NK-92 (cell line): ENCODE results near the gene GRHL3.

Source experiments
- DNase-seq: peaks from one replicate; lab custom pipeline; 2025; ENCODE audit not compliant: unreplicated experiment; lab: John Stamatoyannopoulos, UW

GRHL3 gene

DNA sequence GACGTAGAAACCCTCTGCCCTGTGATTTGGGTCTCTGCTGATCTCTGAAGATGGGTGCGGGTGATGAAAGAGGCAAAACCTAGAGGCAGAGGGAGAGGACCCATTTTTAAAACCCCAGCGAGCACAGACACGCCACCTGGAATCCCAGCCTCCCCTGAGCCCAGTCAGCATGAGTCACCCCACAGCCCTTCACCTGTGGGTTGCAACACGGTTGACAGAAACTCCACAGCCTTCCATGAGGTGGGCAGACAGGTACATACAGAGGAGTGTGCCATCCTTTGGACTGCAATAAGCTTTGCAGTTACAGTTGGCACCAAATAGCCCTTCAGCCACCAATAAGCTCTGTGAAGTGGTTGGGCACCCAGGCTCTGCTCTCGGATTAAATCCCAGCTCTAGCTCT lies 2.1 kb upstream of the GRHL3 start:
- no peak for DNase-seq

DNA sequence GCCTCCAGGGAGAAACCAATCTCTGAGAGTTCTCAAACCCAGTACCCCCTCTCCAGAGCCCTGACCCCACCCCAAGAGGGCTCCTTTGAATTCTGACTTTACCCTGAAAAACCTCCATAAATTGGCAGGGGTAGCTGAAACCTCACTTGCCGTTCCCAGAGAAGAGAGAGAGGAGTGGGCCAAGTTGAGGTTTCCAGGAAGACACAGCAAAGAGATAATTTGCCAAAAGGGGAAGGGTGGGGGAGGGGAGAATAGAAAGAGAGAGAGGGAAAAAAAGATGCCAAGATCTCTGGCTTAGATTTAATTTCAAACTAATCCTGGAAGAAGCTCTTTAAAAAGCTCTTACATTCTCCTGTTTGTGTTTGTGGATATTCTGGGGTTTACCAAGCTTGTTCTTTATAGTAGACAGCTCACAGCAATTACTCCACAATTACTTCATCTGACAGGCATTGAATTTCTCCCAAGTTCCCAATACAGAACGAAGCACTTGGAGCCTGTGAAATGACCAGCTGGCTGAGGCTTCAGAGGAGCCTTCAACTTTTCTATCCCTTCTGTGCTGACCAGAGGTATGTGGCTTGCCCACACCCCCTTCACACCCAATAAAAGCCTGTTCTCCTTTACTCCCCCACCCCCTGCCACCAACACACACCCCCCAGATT lies 1.1 kb upstream of the GRHL3 start:
- DNase-seq, result no peak

- DNase-seq, result no peak
These were observed 394 bp upstream of the GRHL3 start for GRCh38 chr1:24318615-24319311.

DNA sequence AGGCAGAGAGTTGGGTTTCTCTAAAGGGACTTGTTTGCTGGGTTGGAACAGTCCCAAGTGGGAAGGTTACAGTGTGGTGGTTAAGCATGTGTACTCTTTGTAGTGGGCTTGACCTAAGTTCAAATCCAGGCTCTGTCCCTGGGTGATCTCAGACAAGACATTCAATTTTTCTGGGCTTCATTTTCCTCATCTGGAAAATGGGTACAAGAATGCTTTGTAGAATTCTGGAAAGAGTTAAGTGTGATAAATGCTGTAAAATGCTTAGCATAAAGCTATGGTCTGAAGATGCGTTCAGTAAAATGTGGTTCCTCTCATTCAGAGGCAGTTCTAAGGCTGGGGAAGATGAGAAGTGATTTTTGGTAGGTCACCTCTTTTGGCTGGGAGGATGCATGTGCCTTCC lies 805 bp downstream of the GRHL3 start:
- DNase-seq, result no peak

DNA sequence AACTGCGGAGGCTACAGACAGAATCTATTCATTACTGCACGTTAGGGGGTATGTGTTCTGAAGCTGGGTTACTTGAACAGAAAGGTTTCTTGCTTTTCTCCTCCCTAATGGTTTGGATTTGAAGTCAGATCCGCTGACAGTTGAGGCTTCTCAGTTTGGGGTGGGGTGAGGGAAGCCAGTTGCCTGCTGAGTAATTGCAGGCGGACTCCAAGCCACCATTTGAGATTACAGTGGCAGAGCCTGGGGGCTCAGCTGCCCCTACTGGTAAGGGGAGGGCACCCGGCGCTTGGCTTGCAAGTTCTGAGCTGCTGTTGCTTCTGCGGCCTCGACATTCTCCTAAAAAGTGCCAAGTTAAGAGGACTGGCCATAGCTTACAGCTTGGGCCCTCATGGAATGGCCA lies 2.0 kb downstream of the GRHL3 start:
- no peak for DNase-seq

- DNase-seq, result no peak
These were observed 2.7 kb downstream of the GRHL3 start for GRCh38 chr1:24321697-24322469.

GRCh38 chr1:24322470-24323177 lies 3.5 kb downstream of the GRHL3 start:
- DNase-seq, result no peak

DNA sequence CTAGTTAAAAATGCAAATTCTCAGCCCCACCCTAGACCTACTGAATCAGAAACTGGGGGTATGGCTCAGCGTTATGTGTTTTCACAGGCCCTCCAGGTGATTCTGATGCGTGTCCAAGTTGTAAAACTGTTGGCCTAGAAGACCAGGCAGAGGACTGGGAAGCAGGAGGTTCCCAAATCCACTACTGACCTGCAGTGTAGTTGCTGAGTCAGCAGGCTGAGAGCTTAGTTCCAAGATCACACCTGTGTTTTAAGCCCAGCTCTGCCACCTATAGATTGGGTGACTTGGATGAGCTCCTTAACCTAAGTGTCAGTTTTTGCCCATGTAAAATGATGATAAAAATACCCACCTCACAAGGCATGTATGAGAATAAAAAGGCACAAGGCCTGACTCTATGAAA lies 4.1 kb downstream of the GRHL3 start:
- DNase-seq, result no peak

- no peak for DNase-seq
These were observed 5.7 kb downstream of the GRHL3 start for GRCh38 chr1:24324903-24325302.

GRCh38 chr1:24325587-24326449 lies 6.7 kb downstream of the GRHL3 start:
- no peak for DNase-seq

DNA sequence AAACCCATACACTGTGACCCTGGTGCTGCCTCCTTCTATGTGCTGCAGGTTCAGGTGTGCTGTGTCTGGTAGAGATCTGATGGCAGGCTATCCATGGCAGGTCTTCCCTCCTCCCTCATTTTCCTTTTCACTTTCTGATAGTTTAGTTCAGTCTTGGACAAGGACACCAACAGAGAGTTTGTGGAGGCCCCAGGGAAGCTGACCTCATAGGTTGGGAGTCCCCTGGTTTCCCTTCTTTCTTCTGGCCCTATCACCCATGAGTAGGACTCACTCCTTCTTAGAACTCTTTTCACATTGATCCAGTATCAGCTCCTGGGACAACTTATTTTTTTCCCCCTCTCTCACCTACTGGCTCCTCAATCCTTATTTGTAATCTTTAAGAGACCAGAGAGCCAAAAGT lies 8.3 kb downstream of the GRHL3 start:
- no peak for DNase-seq

DNA sequence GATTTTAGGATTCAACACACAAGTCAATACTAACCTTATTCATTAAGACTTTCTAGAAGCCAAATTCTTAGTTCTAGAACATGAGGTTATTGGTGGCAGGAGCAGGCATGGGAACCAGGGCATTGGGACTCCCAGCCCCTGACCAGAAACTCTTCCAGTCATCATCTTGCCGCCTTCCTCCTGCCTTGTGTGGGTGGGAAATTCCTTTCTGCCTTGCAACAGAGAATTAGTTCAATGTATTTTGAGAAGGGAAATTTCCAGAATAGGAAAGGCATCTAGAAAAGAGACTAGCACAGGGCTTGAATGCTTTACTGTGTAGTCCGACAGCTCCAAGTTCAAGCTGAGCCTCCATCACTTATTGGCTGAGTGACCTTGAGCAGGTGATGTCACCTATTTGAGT lies 8.7 kb downstream of the GRHL3 start:
- no peak for DNase-seq

DNA sequence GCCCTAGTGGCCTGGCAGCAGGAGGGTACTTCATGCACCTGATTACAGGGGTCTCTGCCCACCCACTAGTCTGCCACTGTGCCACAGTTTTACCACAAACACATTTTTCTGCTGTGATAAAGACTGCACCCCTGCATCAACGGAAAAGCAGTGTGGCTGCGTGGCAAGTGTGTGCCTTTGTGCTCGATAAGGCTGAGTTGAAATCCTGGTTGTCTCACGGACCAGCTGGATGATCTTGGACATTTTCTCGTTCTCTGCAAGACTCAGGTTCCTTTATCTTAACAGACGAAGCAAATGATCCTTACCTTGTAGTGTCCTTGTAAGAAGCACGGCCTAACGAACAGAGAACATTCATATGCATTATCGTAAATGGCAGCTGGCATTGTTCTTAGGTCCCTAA lies 10.2 kb downstream of the GRHL3 start:
- no peak for DNase-seq

DNA sequence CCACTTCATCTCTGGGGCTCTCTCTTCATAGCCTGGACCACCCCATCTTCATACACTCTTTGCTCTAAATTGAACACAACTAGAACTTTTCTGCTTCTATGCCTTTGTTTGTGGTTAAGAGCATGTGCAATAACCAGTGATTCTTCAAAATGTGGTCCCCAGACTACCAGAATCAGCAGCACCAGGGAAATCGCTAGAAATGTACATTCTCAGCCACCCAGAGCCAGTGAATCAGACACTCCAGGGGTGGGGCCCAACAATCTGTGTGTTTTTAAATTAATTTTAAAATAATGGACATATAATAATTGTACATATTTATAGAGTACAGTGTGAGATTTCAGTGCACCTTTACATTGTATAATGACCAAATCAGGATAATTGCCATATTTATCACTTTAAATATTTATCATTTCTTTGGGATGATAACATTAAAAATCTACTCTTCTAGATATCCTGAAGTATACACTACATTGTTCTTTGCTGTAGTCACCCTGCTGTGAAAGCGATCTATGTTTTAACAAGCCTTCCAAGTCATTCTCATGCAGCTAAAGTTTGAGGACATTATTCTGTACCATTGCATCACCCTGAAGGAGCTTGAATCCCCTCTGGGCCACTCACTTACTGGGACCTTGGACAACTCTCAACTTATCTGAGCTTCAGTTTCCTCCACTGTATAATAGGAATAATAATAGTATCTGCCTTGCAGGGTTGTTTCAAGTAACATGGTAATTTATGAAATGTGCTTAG lies 10.8 kb downstream of the GRHL3 start:
- no peak for DNase-seq

- no peak for DNase-seq
These were observed 13.0 kb downstream of the GRHL3 start for GRCh38 chr1:24331961-24332673.

GRCh38 chr1:24336075-24336474 lies 16.9 kb downstream of the GRHL3 start:
- DNase-seq, result no peak

- no peak for DNase-seq
These were observed 18.3 kb downstream of the GRHL3 start for GRCh38 chr1:24337455-24337854.

DNA sequence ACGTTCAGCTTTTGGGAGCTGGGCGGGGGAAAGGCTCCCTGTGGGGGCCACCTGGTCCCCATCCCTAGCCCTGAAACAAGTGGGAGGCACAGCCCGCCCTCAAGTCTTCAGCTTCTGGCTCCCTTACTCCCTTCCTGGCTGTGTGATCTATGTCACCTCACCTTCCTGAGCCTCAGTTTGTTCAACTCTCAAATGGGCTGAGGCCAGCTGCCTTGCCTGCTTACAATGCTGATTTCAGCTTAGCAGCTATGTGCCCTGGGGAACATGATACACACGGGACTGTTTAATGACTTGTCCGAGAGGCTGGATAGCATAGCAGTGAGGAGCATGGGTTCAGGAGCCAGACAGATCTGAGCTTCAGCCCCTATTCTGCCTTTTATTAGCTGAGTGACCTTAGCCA lies 19.3 kb downstream of the GRHL3 start:
- no peak for DNase-seq

- no peak for DNase-seq
These were observed 20.8 kb downstream of the GRHL3 start for GRCh38 chr1:24339996-24340395.
